PC-9 (cell line): ENCODE measurements around the gene MYOG. TPM values are rescaled to one million over a fixed set of nuclear protein-coding genes. Genes with fewer than 3 reads are reported as not detected.

Source experiments
- BruUV-seq: library from RNA; stranded (reverse); fragments of 400-500 nt; replicated peaks from 2 replicates; lab custom pipeline; 2021; lab: Mats Ljungman, UMichigan
- CTCF ChIA-PET: fragments of 300-600 bp; sonication (Branson Sonifier 250); formaldehyde crosslinking; loops from one replicate; lab custom pipeline; 2022; ENCODE audit warnings: antibody characterized with exemption; lab: Charles Lee
- POLR2A ChIA-PET: fragments of 300-600 bp; sonication (Branson Sonifier 250); formaldehyde crosslinking; loops from one replicate; lab custom pipeline; 2022; ENCODE audit warnings: antibody characterized with exemption; ENCODE audit not compliant: unreplicated experiment; lab: Charles Lee
- DNase-seq, 2 experiments: peaks; one replicate each; pipeline versions ENCODE4 v3.0.0 to v3.0.0-alpha.2; 2015 to 2022; ENCODE audit warnings: mixed read lengths in 1 of 2
- H2AFZ ChIP-seq: fragments of 200-600 bp; sonication (generic); 2 replicates; pipeline ENCODE4 v1.8.1; 2017; ENCODE audit warnings: antibody characterized with exemption
- H3F3A ChIP-seq: fragments of 200-600 bp; sonication (generic); 2 replicates; pipeline ENCODE4 v1.8.1; 2017; ENCODE audit warnings: antibody characterized with exemption, mild to moderate bottlenecking, low read depth; ENCODE audit not compliant: insufficient read depth
- H3K27ac ChIP-seq: fragments of 200-600 bp; sonication (generic); 2 replicates; pipeline ENCODE4 v1.6.1; 2016; ENCODE audit warnings: mixed run types
- H3K27me3 ChIP-seq: fragments of 200-600 bp; sonication (generic); 2 replicates; pipeline ENCODE4 v1.6.1; 2016; ENCODE audit warnings: low read depth, mixed run types; ENCODE audit not compliant: insufficient read depth
- H3K36me3 ChIP-seq: fragments of 200-600 bp; sonication (generic); 2 replicates; pipeline ENCODE4 v1.6.1; 2016; ENCODE audit warnings: low read depth, mixed run types
- H3K4me1 ChIP-seq: fragments of 200-600 bp; sonication (generic); replicated peaks from 2 replicates; pipeline ENCODE4 v1.6.1; 2016; ENCODE audit warnings: mixed run types; ENCODE audit not compliant: insufficient read depth
- H3K4me2 ChIP-seq: fragments of 200-600 bp; sonication (generic); 2 replicates; pipeline ENCODE4 v1.6.1; 2017; ENCODE audit warnings: mixed run types
- H3K4me3 ChIP-seq: fragments of 200-600 bp; sonication (generic); 2 replicates; pipeline ENCODE4 v1.6.1; 2016; ENCODE audit warnings: mixed run types
- H3K79me2 ChIP-seq: fragments of 200-600 bp; sonication (generic); 2 replicates; pipeline ENCODE4 v1.6.1; 2017; ENCODE audit warnings: low read depth, mixed run types
- H3K9me2 ChIP-seq: fragments of 200-600 bp; sonication (generic); 2 replicates; pipeline ENCODE4 v1.8.1; 2017; ENCODE audit warnings: mild to moderate bottlenecking; ENCODE audit not compliant: insufficient read depth
- H3K9me3 ChIP-seq: fragments of 200-600 bp; sonication (generic); 2 replicates; pipeline ENCODE4 v1.8.1; 2016; ENCODE audit warnings: low read depth; ENCODE audit not compliant: insufficient read depth
- H4K20me1 ChIP-seq: fragments of 200-600 bp; sonication (generic); 2 replicates; pipeline ENCODE4 v1.8.1; 2017; ENCODE audit not compliant: insufficient read depth
- EZH2 ChIP-seq: fragments of 200-600 bp; sonication (generic); IDR thresholded peaks from 2 replicates; pipeline ENCODE4 v1.8.0; 2017; ENCODE audit warnings: antibody characterized with exemption, low read depth
- intact Hi-C: fragments of 100-400 bp; cut with micrococcal nuclease; formaldehyde crosslinking; loops from one replicate; pipeline ENCODE4 v1.10.0; 2022; ENCODE audit not compliant: unreplicated experiment
- total RNA-seq: library from RNA; stranded (reverse); gene quantifications from 2 replicates; pipeline ENCODE4 v1.2.3, GENCODE V29; 2021
- TF ChIP-seq, protein P1 (sequence below): fragments of 200-600 bp; sonication (generic); conservative IDR thresholded peaks from 2 replicates; pipeline ENCODE4 v1.6.1; 2017; ENCODE audit warnings: mixed run types, antibody characterized with exemption, mild to moderate bottlenecking, moderate library complexity

Gene MYOG
- total RNA-seq, 1 experiment from 2014 or later = not detected

DNA sequence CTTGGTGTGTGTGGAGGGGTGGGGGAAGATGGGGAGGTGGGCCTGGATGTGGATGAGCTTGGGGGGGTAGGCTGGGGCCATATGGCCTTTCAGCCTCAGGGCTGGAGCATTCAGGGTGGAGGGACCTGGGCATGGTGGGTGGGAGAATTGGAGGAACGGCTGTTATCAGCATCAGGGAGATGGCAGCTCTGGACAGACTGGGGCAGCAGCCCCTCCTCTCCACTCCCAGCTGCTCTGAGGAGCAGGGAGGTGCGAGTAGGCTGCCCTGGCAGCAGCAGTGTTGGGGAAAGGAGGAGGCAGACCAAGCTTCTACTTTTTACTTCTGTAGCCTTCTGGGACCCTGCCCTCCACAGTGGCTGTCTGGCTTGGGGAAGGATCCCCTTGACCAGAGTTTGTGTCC lies 49.3 kb downstream of the MYOG start:
- Histone ChIP-seq H3K36me3 (no peaks in the 10 kb centered on the region), H4K20me1 (no peaks in the 10 kb centered on the region), H3F3A (no peaks in the 10 kb centered on the region), H3K79me2 (no peaks in the 10 kb centered on the region), H3K9me2 (no peaks in the 10 kb centered on the region), H3K27ac (no peak overlapping the region), H3K4me1 (no peaks in the 10 kb centered on the region), H3K4me3 (no peak overlapping the region), H3K27me3 (peaks cover 5% of the 10 kb centered on the region; the same call in 1 of the 2 replicates), H3K9me3 (no peaks in the 10 kb centered on the region), H3K4me2 (no peak overlapping the region), H2AFZ (no peak overlapping the region)
- no peak for TF ChIP-seq EZH2
- TF ChIP-seq, protein P1, sequence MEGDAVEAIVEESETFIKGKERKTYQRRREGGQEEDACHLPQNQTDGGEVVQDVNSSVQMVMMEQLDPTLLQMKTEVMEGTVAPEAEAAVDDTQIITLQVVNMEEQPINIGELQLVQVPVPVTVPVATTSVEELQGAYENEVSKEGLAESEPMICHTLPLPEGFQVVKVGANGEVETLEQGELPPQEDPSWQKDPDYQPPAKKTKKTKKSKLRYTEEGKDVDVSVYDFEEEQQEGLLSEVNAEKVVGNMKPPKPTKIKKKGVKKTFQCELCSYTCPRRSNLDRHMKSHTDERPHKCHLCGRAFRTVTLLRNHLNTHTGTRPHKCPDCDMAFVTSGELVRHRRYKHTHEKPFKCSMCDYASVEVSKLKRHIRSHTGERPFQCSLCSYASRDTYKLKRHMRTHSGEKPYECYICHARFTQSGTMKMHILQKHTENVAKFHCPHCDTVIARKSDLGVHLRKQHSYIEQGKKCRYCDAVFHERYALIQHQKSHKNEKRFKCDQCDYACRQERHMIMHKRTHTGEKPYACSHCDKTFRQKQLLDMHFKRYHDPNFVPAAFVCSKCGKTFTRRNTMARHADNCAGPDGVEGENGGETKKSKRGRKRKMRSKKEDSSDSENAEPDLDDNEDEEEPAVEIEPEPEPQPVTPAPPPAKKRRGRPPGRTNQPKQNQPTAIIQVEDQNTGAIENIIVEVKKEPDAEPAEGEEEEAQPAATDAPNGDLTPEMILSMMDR = no peak
- ChIA-PET POLR2A (no interaction called here), CTCF (interaction anchor here (0.6 to 1.2 kb wide), 2 partner anchors 231 to 766 kb away, joined by 3 to 23 read pairs; no protein-coding TSS in a partner anchor)
- intact Hi-C loops = loop anchor here (5.0 kb wide), 1 partner anchor 291 kb away; no protein-coding TSS in a partner anchor
- no peak for DNase-seq
- BruUV-seq = no TSS peak

DNA sequence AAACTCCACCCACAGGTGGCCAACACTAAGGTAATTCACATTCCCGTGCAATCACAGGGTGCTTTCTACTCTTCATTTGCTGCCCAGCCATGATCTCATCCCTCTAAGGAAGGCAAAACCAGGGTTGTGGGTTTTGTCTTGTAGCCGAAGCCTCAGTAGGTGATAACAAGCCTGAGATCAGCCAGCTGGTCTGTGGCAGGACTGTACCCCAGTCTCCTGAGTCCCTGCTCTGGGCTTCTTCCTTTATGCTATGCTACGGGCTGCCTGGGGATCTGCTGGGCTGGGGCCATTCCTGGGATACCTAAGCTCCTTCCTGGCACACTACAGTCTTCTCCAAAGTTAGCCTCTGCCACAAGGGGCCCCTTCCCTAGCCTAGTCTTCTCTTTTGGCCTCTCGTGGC lies 49.7 kb downstream of the MYOG start:
- ChIA-PET CTCF (interaction anchor here (0.6 to 1.2 kb wide), 3 partner anchors 231 to 767 kb away, joined by 3 to 23 read pairs (median 3); no protein-coding TSS in a partner anchor), POLR2A (interaction anchor here (0.7 kb wide), 1 partner anchor 300 kb away, joined by 3 read pairs; no protein-coding TSS in a partner anchor)
- intact Hi-C loops = loop anchor here (5.0 kb wide), 1 partner anchor 291 kb away; no protein-coding TSS in a partner anchor

DNA sequence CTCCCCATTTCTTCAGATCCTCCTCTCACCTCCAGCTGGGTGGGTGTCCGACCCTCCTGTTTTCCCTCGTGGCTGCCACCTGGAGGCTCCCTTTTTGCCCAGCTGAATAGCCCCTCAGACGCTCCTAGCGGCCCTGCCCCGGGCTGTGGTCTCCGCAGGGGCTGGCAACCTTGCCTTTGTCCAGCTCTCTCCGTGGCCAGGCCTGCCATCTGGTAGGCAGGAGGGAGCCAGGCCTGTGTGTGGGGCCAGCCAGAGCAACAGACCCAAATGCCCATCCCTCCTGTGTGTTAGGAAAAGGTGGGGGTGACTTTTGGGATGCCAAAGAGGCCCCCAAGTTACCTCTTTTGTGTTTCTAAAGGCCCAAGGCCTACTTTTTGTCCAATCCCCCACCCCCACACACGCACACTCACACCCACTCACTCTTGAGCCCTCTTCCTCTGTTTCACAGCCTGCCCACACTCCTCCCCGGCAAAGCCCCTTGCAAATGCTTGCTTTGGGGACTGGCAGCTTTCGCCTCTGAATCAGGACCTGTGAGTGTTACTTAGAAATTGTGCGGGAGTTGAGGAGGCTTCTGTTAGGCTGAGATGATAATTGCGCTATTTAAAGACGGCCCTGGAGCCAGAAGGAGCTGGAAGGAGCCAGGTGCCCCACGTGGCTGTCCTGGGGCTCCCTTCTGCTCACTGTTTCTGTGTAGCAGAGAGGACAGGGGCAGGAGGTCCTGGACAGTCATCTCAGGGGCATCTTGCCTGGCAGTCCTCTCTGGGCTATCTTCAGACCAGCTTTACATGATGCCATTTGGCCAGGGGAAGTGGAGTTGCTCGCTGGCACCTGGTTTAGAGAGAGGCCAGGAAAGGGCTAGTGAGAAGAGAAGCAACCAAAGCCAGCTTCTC lies 50.5 kb downstream of the MYOG start:
- POLR2A ChIA-PET = interaction anchor here (0.7 kb wide), 1 partner anchor 301 kb away, joined by 3 read pairs; no protein-coding TSS in a partner anchor
- Histone ChIP-seq H3F3A (no peaks in the 10 kb centered on the region), H3K9me3 (no peaks in the 10 kb centered on the region), H3K4me1 (no peaks in the 10 kb centered on the region), H3K4me2 (no peak overlapping the region), H3K4me3 (no peak overlapping the region), H3K27me3 (peaks cover 5% of the 10 kb centered on the region; the same call in 1 of the 2 replicates), H2AFZ (no peak overlapping the region), H3K79me2 (no peaks in the 10 kb centered on the region), H3K9me2 (no peaks in the 10 kb centered on the region), H4K20me1 (no peaks in the 10 kb centered on the region), H3K36me3 (no peaks in the 10 kb centered on the region), H3K27ac (no peak overlapping the region)
- no TSS peak for BruUV-seq
- intact Hi-C loops = loop anchor here (5.0 kb wide), 1 partner anchor 292 kb away; no protein-coding TSS in a partner anchor
- DNase-seq = no peak
- CTCF ChIA-PET = interaction anchor here (0.6 to 1.2 kb wide), 3 partner anchors 232 to 767 kb away, joined by 3 to 23 read pairs (median 3); no protein-coding TSS in a partner anchor
- no peak for TF ChIP-seq EZH2
- TF ChIP-seq, protein P1 = no peak

More for the DNA sequence above, 49.7 kb downstream of the MYOG start:
- no peak overlapping the region for H2AFZ ChIP-seq
- TF ChIP-seq EZH2 = no peak
- TF ChIP-seq, protein P1 = no peak
- no peak for DNase-seq
- H3K9me2 ChIP-seq = no peaks in the 10 kb centered on the region
- H4K20me1 ChIP-seq = no peaks in the 10 kb centered on the region
- no TSS peak for BruUV-seq
- no peaks in the 10 kb centered on the region for H3F3A ChIP-seq
- no peaks in the 10 kb centered on the region for H3K9me3 ChIP-seq
- peaks cover 5% of the 10 kb centered on the region; the same call in 1 of the 2 replicates for H3K27me3 ChIP-seq
- H3K4me2 ChIP-seq = no peak overlapping the region
- no peak overlapping the region for H3K4me3 ChIP-seq
- H3K4me1 ChIP-seq = no peaks in the 10 kb centered on the region
- H3K79me2 ChIP-seq = no peaks in the 10 kb centered on the region
- H3K36me3 ChIP-seq = no peaks in the 10 kb centered on the region
- no peak overlapping the region for H3K27ac ChIP-seq
